Measurements from ENCODE around the gene TOR4A.
A peak's percentile ranks its signal among the peaks of the same experiment; 100 is the strongest.

- TF ChIP-seq NFRKB (IDR thresholded peaks at IDR 0.05; ENCODE audit: low read depth) (peak; percentile 48; the same call in 1 of the 2 replicates), TAF1 (IDR thresholded peaks at IDR 0.05; ENCODE audit: control insufficient read depth, extremely low read depth, insufficient read depth, low read length, severe bottlenecking) (no peak), CEBPB (tag; IDR thresholded peaks at IDR 0.05) (no peak)
Observed at GRCh38 chr9:137302449-137303150, 25.1 kb downstream of the TOR4A start.
